Medulla oblongata (tissue), 1 donor: ENCODE measurements around the gene TEX101.

Experiments used
- DNase-seq: peaks from one replicate; pipeline ENCODE4 v3.0.0-alpha.2; 2015; ENCODE audit errors: extremely low spot score

Gene TEX101

GRCh38 chr19:43446746-43447489 is 32.2 kb downstream of the TEX101 start:
- DNase-seq: peak; percentile 93

GRCh38 chr19:43447655-43448054 is 33.0 kb downstream of the TEX101 start:
- DNase-seq: no peak

- no peak for DNase-seq
Observed at GRCh38 chr19:43450545-43450997, 35.9 kb downstream of the TEX101 start.

- no peak for DNase-seq
Observed at GRCh38 chr19:43452582-43452981, 37.9 kb downstream of the TEX101 start.

- no peak for DNase-seq
Observed at GRCh38 chr19:43454031-43454430, 39.3 kb downstream of the TEX101 start.

- DNase-seq: no peak
Observed at GRCh38 chr19:43455321-43456113, 40.8 kb downstream of the TEX101 start.

- DNase-seq: no peak
Observed at GRCh38 chr19:43457809-43458208, 43.1 kb downstream of the TEX101 start.

- no peak for DNase-seq
Observed at GRCh38 chr19:43460362-43461016, 45.8 kb downstream of the TEX101 start.

- DNase-seq: no peak
Observed at GRCh38 chr19:43461303-43461702, 46.6 kb downstream of the TEX101 start.

GRCh38 chr19:43462383-43462782 is 47.7 kb downstream of the TEX101 start:
- no peak for DNase-seq

GRCh38 chr19:43462785-43463380 is 48.2 kb downstream of the TEX101 start:
- DNase-seq: no peak

- peak; percentile 92 for DNase-seq
Observed at GRCh38 chr19:43463381-43464133, 48.9 kb downstream of the TEX101 start.

GRCh38 chr19:43464134-43464775 is 49.6 kb downstream of the TEX101 start:
- DNase-seq: no peak

- no peak for DNase-seq
Observed at GRCh38 chr19:43465468-43466120, 50.9 kb downstream of the TEX101 start, which contains the start of gene LYPD3. LYPD3 (minus strand) TSS chr19:43465608; CDS start chr19:43465571, 37 bp downstream.

- no peak for DNase-seq
Observed at GRCh38 chr19:43466793-43467192, 52.1 kb downstream of the TEX101 start.

GRCh38 chr19:43467276-43467675 is 52.6 kb downstream of the TEX101 start:
- DNase-seq: no peak

GRCh38 chr19:43467730-43468129 is 53.0 kb downstream of the TEX101 start:
- DNase-seq: no peak
